Hepatocyte (in vitro differentiated cells): ENCODE results near the gene ANKRD31. TPM values are rescaled to one million over a fixed set of nuclear protein-coding genes. Genes with fewer than 3 reads are reported as not detected.
"Not testable (repeated sequence)": the region's sequence is repeated elsewhere in the genome, so short reads cannot be mapped to it uniquely, and the experiment has no call there.

ENCODE experiments used
- DNase-seq: peaks from one replicate; pipeline ENCODE4 v3.0.0-alpha.2; 2016; ENCODE audit warnings: low spot score
- H2AFZ ChIP-seq: fragments of 200-600 bp; sonication (generic); 2 replicates; pipeline ENCODE4 v1.6.0; 2016; ENCODE audit warnings: antibody characterized with exemption, mild to moderate bottlenecking
- H3K27ac ChIP-seq: fragments of 200-600 bp; sonication (generic); 2 replicates; pipeline ENCODE4 v1.5.1; 2016; ENCODE audit warnings: mild to moderate bottlenecking
- H3K27me3 ChIP-seq: fragments of 200-600 bp; sonication (generic); 2 replicates; pipeline ENCODE4 v1.6.1; 2016
- H3K36me3 ChIP-seq: fragments of 200-600 bp; sonication (generic); replicated peaks from 2 replicates; pipeline ENCODE4 v1.5.1; 2016; ENCODE audit warnings: low read depth; ENCODE audit not compliant: insufficient read depth
- H3K4me1 ChIP-seq: fragments of 200-600 bp; sonication (generic); 2 replicates; pipeline ENCODE4 v1.5.1; 2016; ENCODE audit warnings: mild to moderate bottlenecking, moderate library complexity; ENCODE audit not compliant: insufficient read depth
- H3K4me2 ChIP-seq: fragments of 200-600 bp; sonication (generic); 2 replicates; pipeline ENCODE4 v1.6.0; 2016
- H3K4me3 ChIP-seq: fragments of 200-600 bp; sonication (generic); 2 replicates; pipeline ENCODE4 v1.5.1; 2016; ENCODE audit warnings: mild to moderate bottlenecking
- H3K79me2 ChIP-seq: fragments of 200-600 bp; sonication (generic); 2 replicates; pipeline ENCODE4 v1.6.0; 2017; ENCODE audit warnings: mild to moderate bottlenecking
- H3K9me2 ChIP-seq: fragments of 200-600 bp; sonication (generic); replicated peaks from 2 replicates; pipeline ENCODE4 v1.6.0; 2017; ENCODE audit warnings: mild to moderate bottlenecking; ENCODE audit not compliant: insufficient read depth
- H3K9me3 ChIP-seq: fragments of 200-600 bp; sonication (generic); 2 replicates; pipeline ENCODE4 v1.5.1; 2016; ENCODE audit warnings: low read depth, mild to moderate bottlenecking
- H4K20me1 ChIP-seq: fragments of 200-600 bp; sonication (generic); 2 replicates; pipeline ENCODE4 v1.6.0; 2016; ENCODE audit warnings: mild to moderate bottlenecking; ENCODE audit not compliant: insufficient read depth, poor library complexity, severe bottlenecking
- CTCF ChIP-seq: fragments of 200-600 bp; sonication (generic); IDR thresholded peaks from 2 replicates; pipeline ENCODE4 v1.5.1; 2016; ENCODE audit warnings: antibody characterized with exemption, mild to moderate bottlenecking; ENCODE audit not compliant: poor library complexity
- EZH2 ChIP-seq: fragments of 200-600 bp; sonication (generic); IDR thresholded peaks from 2 replicates; pipeline ENCODE4 v1.6.1; 2016; ENCODE audit warnings: antibody characterized with exemption, mild to moderate bottlenecking, borderline replicate concordance
- EZH2phosphoT487 ChIP-seq: fragments of 200-600 bp; sonication (generic); IDR thresholded peaks from one replicate; pipeline ENCODE4 v1.6.1; 2018; ENCODE audit warnings: antibody characterized with exemption, mild to moderate bottlenecking, low read depth, moderate library complexity; ENCODE audit not compliant: unreplicated experiment, severe bottlenecking
- WGBS: methylation state at CpG from one replicate; pipeline ENCODE4 v1.1.6; 2016; ENCODE audit warnings: low lambda C conversion rate; ENCODE audit errors: missing lambda C conversion rate; 5-methylcytosine and 5-hydroxymethylcytosine counted together
- polyA plus RNA-seq: library from polyadenylated mRNA; unstranded; fragments of >200 nt; fragmentation: Nextera tagmentation; extraction: Ambion mirVana; gene quantifications from 2 replicates; pipeline ENCODE4 v1.2.1, GENCODE V29; 2016
- total RNA-seq: library from RNA; depleted of rRNA; stranded (reverse); fragments of >200 nt; gene quantifications from 2 replicates; pipeline ENCODE4 v1.2.3, GENCODE V29; 2014

Gene ANKRD31
- total and polyA plus RNA-seq, 2 experiments from 2014 or later = 0.19 to 0.47 TPM

- Histone ChIP-seq H3K27me3 (no peaks in the 10 kb centered on the region), H3K27ac (no peak overlapping the region), H3K4me2 (peak overlapping the region; percentile 79), H3K36me3 (no peaks in the 10 kb centered on the region), H2AFZ (peak overlapping the region; percentile 82), H3K9me2 (no peaks in the 10 kb centered on the region), H4K20me1 (no peaks in the 10 kb centered on the region), H3K79me2 (no peaks in the 10 kb centered on the region), H3K4me3 (no peak overlapping the region), H3K9me3 (no peaks in the 10 kb centered on the region), H3K4me1 (no peaks in the 10 kb centered on the region)
- 91% methylated on average over 4 of the region's 4 CpGs for WGBS
- TF ChIP-seq EZH2 = no peak
- TF ChIP-seq CTCF = no peak
- no peak for TF ChIP-seq EZH2phosphoT487
- no peak for DNase-seq
Measured at GRCh38 chr5:75235711-75236110, 967 bp downstream of the ANKRD31 start.

GRCh38 chr5:75234251-75234650 is 2.4 kb downstream of the ANKRD31 start:
- TF ChIP-seq EZH2 = no peak
- Histone ChIP-seq H2AFZ (no peak overlapping the region), H3K27ac (no peak overlapping the region), H4K20me1 (no peaks in the 10 kb centered on the region), H3K27me3 (no peaks in the 10 kb centered on the region), H3K4me1 (no peaks in the 10 kb centered on the region), H3K36me3 (no peaks in the 10 kb centered on the region), H3K4me3 (no peak overlapping the region), H3K4me2 (no peak overlapping the region), H3K9me3 (no peaks in the 10 kb centered on the region), H3K79me2 (no peaks in the 10 kb centered on the region), H3K9me2 (no peaks in the 10 kb centered on the region)
- no peak for DNase-seq

- 83% methylated on average over 2 of the region's 2 CpGs for WGBS
- TF ChIP-seq EZH2 (no peak), CTCF (no peak), EZH2phosphoT487 (no peak)
- H3K27me3 ChIP-seq = no peaks in the 10 kb centered on the region
- no peak overlapping the region for H2AFZ ChIP-seq
- H3K36me3 ChIP-seq = no peaks in the 10 kb centered on the region
- H3K4me3 ChIP-seq = no peak overlapping the region
- no peaks in the 10 kb centered on the region for H3K4me1 ChIP-seq
- no peaks in the 10 kb centered on the region for H3K9me2 ChIP-seq
- H4K20me1 ChIP-seq = no peaks in the 10 kb centered on the region
- H3K9me3 ChIP-seq = no peaks in the 10 kb centered on the region
- no peak overlapping the region for H3K4me2 ChIP-seq
- no peaks in the 10 kb centered on the region for H3K79me2 ChIP-seq
- H3K27ac ChIP-seq = no peak overlapping the region
- DNase-seq = no peak
Measured at GRCh38 chr5:75226916-75227315, 9.8 kb downstream of the ANKRD31 start.

GRCh38 chr5:75225506-75225905 is 11.2 kb downstream of the ANKRD31 start:
- no peak for DNase-seq
- H3K4me3 ChIP-seq = no peak overlapping the region
- H4K20me1 ChIP-seq = no peaks in the 10 kb centered on the region
- H3K79me2 ChIP-seq = no peaks in the 10 kb centered on the region
- no peaks in the 10 kb centered on the region for H3K36me3 ChIP-seq
- no peaks in the 10 kb centered on the region for H3K9me2 ChIP-seq
- no peaks in the 10 kb centered on the region for H3K9me3 ChIP-seq
- H3K4me2 ChIP-seq = no peak overlapping the region
- H2AFZ ChIP-seq = no peak overlapping the region
- no peaks in the 10 kb centered on the region for H3K4me1 ChIP-seq
- H3K27me3 ChIP-seq = no peaks in the 10 kb centered on the region
- no peak for TF ChIP-seq CTCF
- TF ChIP-seq EZH2 = no peak
- TF ChIP-seq EZH2phosphoT487 = no peak
- H3K27ac ChIP-seq = no peak overlapping the region

- DNase-seq, H2AFZ ChIP-seq, H3K4me1 ChIP-seq, H3K36me3 ChIP-seq, H3K9me3 ChIP-seq, H3K27me3 ChIP-seq, H3K9me2 ChIP-seq, H3K79me2 ChIP-seq, H3K27ac ChIP-seq, H3K4me3 ChIP-seq, H3K4me2 ChIP-seq, H4K20me1 ChIP-seq: not testable (repeated sequence)
- WGBS = 93% methylated on average over 2 of the region's 2 CpGs
Measured at GRCh38 chr5:75220787-75221186, 15.9 kb downstream of the ANKRD31 start.
